Measurements from ENCODE around the gene BPHL. TPM values are rescaled to one million over a fixed set of nuclear protein-coding genes. Genes with fewer than 3 reads are reported as not detected.

BPHL gene
- total and polyA plus RNA-seq, 2 of the 4 experiments (the other 2 are of a cell fraction), result 14.7 to 16.3 TPM

GRCh38 chr6:3109761-3110160, 8.8 kb upstream of the BPHL start:
- no peak overlapping the region for H3K18ac ChIP-seq (ENCODE audit: low read depth, low read length)
- POLR2A ChIA-PET (ENCODE audit: unreplicated experiment), result no interaction called here
- 0 out of 2 replicates have a peak, but pooled peaks cover 3% of the 10 kb centered on the region for H3K9me1 ChIP-seq (ENCODE audit: insufficient read depth, low read length)
- no peaks in the 10 kb centered on the region for H3K4me1 ChIP-seq (ENCODE audit: control insufficient read depth, insufficient read depth, low read length)
- no peak overlapping the region for H2BK15ac ChIP-seq (ENCODE audit: low read depth, low read length)
- no peaks in the 10 kb centered on the region for H3K9me3 ChIP-seq (ENCODE audit: control insufficient read depth, insufficient read depth, low read length)
- no peak overlapping the region for H3K14ac ChIP-seq (replicated peaks; ENCODE audit: low read depth, low read length)
- H3K4me3 ChIP-seq (ENCODE audit: insufficient read depth, low read depth, low read length), result no peak overlapping the region
- H3K36me3 ChIP-seq (ENCODE audit: control insufficient read depth, insufficient read depth, low read length), result peaks cover 50% of the 10 kb centered on the region
- in situ Hi-C loops (cut with MboI; ENCODE audit: low sequenced_read_pairs), result loop anchor here (25.0 kb wide), 1 partner anchor 878 kb away; no protein-coding TSS in a partner anchor
- CTCF ChIA-PET, result interaction anchor here (0.6 kb wide), 1 partner anchor 336 kb away, joined by 4 read pairs; no protein-coding TSS in a partner anchor
- dilution Hi-C loops (cut with HindIII; ENCODE audit: low sequenced_read_pairs, unreplicated experiment), result no loop called here
- peaks cover 20 to 31% of the 10 kb centered on the region in 2 experiments for H3K79me1 ChIP-seq (ENCODE audit: low read depth in 1 of 2, low read length in 2 of 2)
- no peak overlapping the region for H3K56ac ChIP-seq (ENCODE audit: extremely low read depth, insufficient read depth, low read length)
- no peak overlapping the region for H2AFZ ChIP-seq (replicated peaks; ENCODE audit: low read length, poor library complexity)
- no peaks in the 10 kb centered on the region for H3K27me3 ChIP-seq (ENCODE audit: control insufficient read depth, insufficient read depth, low read length)
- H3K4me2 ChIP-seq (ENCODE audit: low read depth, low read length), result no peak overlapping the region
- H3K27ac ChIP-seq (ENCODE audit: insufficient read depth, low read length), result no peak overlapping the region
- intact Hi-C loops (cut with micrococcal nuclease), result no loop called here
- H4K8ac ChIP-seq (ENCODE audit: low read depth in 2 of 2, low read length in 2 of 2), result no peak overlapping the region
- H3K4ac ChIP-seq (ENCODE audit: low read depth, low read length), result no peak overlapping the region
- no CpG with 5 or more reads among the region's 3 CpGs for WGBS, 2 experiments (ENCODE audit: extremely low coverage in 2 of 2, insufficient read length in 1 of 2)
- H3K9ac ChIP-seq (ENCODE audit: low read depth, low read length), result no peak overlapping the region
- H2AK9ac ChIP-seq (replicated peaks; ENCODE audit: low read depth, low read length, poor library complexity), result no peak overlapping the region
- ATAC-seq (ENCODE audit: low read depth), result no peak
- peaks cover 4% of the 10 kb centered on the region; the same call in 1 of the 2 replicates for H4K20me1 ChIP-seq (ENCODE audit: insufficient read depth, low read length)
- no peak overlapping the region for H2AK5ac ChIP-seq (ENCODE audit: low read depth, low read length)
- no peak for DNase-seq
- no peak overlapping the region for H2BK120ac ChIP-seq (ENCODE audit: low read depth, low read length)
- TF ChIP-seq USF2 (IDR thresholded peaks at IDR 0.05; ENCODE audit: low read depth, low read length), result no peak
- no peak for TF ChIP-seq MXI1 (IDR thresholded peaks at IDR 0.05; ENCODE audit: borderline replicate concordance, low read depth, low read length)
- no peak for TF ChIP-seq RCOR1 (IDR thresholded peaks at IDR 0.05; ENCODE audit: insufficient replicate concordance, low read length)
- TF ChIP-seq MAZ (IDR thresholded peaks at IDR 0.05; ENCODE audit: borderline replicate concordance, low read depth, low read length), result no peak
- no peak for TF ChIP-seq CEBPB (IDR thresholded peaks at IDR 0.05; ENCODE audit: low read depth, low read length)
- no peak for TF ChIP-seq POLR2A (IDR thresholded peaks at IDR 0.05; ENCODE audit: low read depth, low read length)
- no peak for TF ChIP-seq NFE2L2 (IDR thresholded peaks at IDR 0.05; ENCODE audit: low read depth, low read length)
- TF ChIP-seq ELK1 (IDR thresholded peaks at IDR 0.05; ENCODE audit: borderline replicate concordance, low read depth, low read length), result no peak
- no peak for TF ChIP-seq CTCF (conservative IDR thresholded peaks at IDR 0.05; ENCODE audit: low read depth, low read length)
- TF ChIP-seq BHLHE40 (IDR thresholded peaks at IDR 0.05; ENCODE audit: low read depth, low read length), result no peak
- TF ChIP-seq CHD1 (IDR thresholded peaks at IDR 0.05; ENCODE audit: low read depth, low read length), result no peak
- H2BK20ac ChIP-seq (ENCODE audit: low read depth, low read length), result no peak overlapping the region
- no TSS peak for BruUV-seq (replicated peaks)
- no peak overlapping the region for H2BK5ac ChIP-seq (ENCODE audit: low read depth, low read length, poor library complexity, severe bottlenecking)
- no peak overlapping the region for H4K91ac ChIP-seq (ENCODE audit: insufficient read depth, low read depth, low read length)
- no peak overlapping the region for H4K5ac ChIP-seq (ENCODE audit: low read depth, low read length)
- H3K23ac ChIP-seq (ENCODE audit: low read depth, low read length), result no peak overlapping the region

All from IMR-90 (cell line).